Muscle layer of colon (tissue), 2 donors: ENCODE data around the gene CTNNA2.

Experiments
- H3K27ac ChIP-seq: one replicate; pipeline ENCODE4 v1.7.0; 2013; ENCODE audit warnings: low read depth, mild to moderate bottlenecking, low read length, moderate library complexity
- H3K27me3 ChIP-seq, 2 donors: one replicate each; pipeline ENCODE4 v1.7.0; 2013; ENCODE audit warnings: low read length in 2 of 2, mild to moderate bottlenecking in 2 of 2; ENCODE audit not compliant: insufficient read depth in 2 of 2, control insufficient read depth in 1 of 2
- H3K36me3 ChIP-seq: one replicate; pipeline ENCODE4 v1.7.0; 2013; ENCODE audit warnings: mild to moderate bottlenecking, low read length; ENCODE audit not compliant: insufficient read depth
- H3K4me1 ChIP-seq: one replicate; pipeline ENCODE4 v1.7.0; 2013; ENCODE audit warnings: mild to moderate bottlenecking, low read length; ENCODE audit not compliant: insufficient read depth
- H3K4me3 ChIP-seq, 2 donors: one replicate each; pipeline ENCODE4 v1.7.0; 2013; ENCODE audit warnings: low read length in 2 of 2, low read depth in 1 of 2, mild to moderate bottlenecking in 1 of 2, moderate library complexity in 1 of 2
- H3K9ac ChIP-seq: one replicate; pipeline ENCODE4 v1.7.0; 2013; ENCODE audit warnings: low read length
- H3K9me3 ChIP-seq: one replicate; pipeline ENCODE4 v1.7.0; 2013; ENCODE audit warnings: mild to moderate bottlenecking, low read length
- donor health status: abdominal sarcoma.
- donor health status: Adenocarcinoma of cecum.

CTNNA2 gene

DNA sequence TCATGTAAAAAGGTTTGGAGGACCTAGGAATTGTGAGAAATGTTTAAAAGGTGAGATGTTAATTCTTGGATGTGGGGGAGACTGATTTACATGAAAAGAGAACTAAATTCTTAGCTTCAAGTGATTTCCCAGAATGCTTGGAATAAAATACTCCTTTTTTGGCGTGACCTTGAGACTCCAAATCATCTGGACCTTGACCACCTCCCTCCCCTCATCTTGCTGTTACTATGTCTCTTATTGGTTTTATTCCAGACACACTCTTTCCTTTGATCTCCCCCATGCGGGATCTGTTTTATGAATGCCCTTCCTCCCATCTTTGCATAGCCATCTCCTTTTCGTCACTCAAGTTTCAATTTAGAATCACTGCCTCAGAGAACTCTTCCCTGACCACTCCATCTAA lies 811.7 kb downstream of the CTNNA2 start:
- Histone ChIP-seq H3K4me3 (no peak overlapping the region), H3K9me3 (no peaks in the 10 kb centered on the region), H3K27ac (no peak overlapping the region), H3K36me3 (no peaks in the 10 kb centered on the region), H3K27me3 (no peaks in the 10 kb centered on the region), H3K4me1 (no peaks in the 10 kb centered on the region), H3K9ac (no peak overlapping the region)

DNA sequence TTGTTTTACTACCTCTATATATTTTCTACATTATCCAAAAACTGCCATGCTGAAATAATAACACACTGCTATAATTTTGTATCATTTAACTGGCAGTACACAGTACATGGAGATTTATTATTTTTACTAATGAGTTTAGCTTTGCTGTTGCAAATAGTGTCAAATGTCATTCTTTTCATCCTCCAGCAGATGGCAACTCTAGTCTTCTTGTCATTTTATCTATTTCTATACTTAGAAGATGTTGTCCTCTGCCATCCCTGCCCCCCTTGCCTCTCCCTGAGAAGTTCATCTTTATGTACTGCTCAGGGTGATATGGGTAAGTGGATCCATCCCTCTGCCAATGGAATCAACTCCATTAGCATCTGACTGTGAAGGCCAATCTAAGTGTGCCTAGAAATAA lies 813.4 kb downstream of the CTNNA2 start:
- H3K4me1 ChIP-seq: no peaks in the 10 kb centered on the region
- H3K27me3 ChIP-seq: no peaks in the 10 kb centered on the region

DNA sequence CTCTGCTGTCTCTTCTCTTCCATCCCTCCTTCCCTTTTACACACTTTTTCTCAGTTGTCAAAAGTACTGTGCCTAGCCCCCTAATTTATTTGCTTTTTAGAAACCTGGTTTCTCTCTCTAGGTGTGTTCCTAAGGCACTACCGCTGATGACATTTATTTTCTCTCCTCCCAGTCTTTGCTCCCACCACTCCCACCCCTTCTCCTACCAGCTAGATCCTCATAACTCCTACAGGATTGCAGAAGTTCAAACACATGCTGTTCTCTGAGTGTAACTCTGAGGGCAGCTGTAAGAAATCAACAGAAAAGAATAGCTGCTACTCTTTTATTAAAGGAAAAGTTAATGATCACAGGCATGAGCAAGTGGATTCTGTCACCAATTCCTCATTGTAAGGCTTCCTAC lies 814.0 kb downstream of the CTNNA2 start:
- no peak overlapping the region for H3K9ac ChIP-seq
- H3K4me1 ChIP-seq: no peaks in the 10 kb centered on the region
- no peak overlapping the region for H3K4me3 ChIP-seq
- H3K9me3 ChIP-seq: no peaks in the 10 kb centered on the region
- H3K27ac ChIP-seq: no peak overlapping the region
- no peaks in the 10 kb centered on the region for H3K36me3 ChIP-seq
- no peaks in the 10 kb centered on the region for H3K27me3 ChIP-seq

More for the DNA sequence above, 813.4 kb downstream of the CTNNA2 start:
- no peaks in the 10 kb centered on the region for H3K36me3 ChIP-seq
- no peak overlapping the region for H3K27ac ChIP-seq
- no peaks in the 10 kb centered on the region for H3K9me3 ChIP-seq
- H3K9ac ChIP-seq: no peak overlapping the region
- no peak overlapping the region for H3K4me3 ChIP-seq

DNA sequence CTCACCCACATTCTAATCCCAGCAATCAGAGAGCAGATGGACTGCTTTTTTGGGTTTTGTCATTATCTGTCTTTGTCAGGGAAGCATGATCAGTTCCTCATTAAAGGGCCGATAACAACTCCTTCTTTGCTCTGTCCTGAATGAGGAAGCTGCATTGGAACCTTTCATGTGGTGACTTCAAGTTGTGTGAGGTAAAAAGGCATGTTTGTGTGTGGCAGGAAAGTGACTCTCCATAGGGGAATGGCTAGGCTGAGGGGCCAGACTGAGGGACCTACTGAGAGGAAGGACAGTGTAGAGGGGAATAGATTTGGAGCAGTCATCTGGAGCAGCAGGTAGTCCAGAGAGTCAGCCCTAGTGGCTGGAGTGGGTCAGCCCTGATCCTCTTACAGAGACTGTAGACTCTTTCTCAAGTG lies 815.3 kb downstream of the CTNNA2 start:
- Histone ChIP-seq H3K27me3 (no peaks in the 10 kb centered on the region), H3K4me3 (no peak overlapping the region)

DNA sequence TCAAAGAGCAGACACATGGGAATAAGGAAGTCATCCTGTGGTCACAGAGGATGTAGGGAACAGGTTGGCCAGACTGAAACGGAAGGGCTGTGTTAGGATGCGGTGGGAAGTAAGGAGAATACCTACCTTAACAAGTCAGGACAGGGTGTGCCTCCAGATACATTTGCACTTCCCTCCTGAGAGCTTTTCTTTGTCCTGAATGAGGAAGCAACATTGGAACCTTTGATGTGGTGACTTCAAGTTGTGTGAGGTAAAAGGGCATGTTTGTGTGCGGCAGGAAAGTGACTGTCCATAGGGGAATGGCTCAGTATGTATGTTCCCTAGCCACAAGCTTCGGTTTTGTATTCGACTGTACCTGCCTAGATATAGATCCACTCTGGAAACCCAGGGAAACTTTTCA lies 816.6 kb downstream of the CTNNA2 start:
- Histone ChIP-seq H3K27ac (no peak overlapping the region), H3K9me3 (no peaks in the 10 kb centered on the region), H3K4me1 (no peaks in the 10 kb centered on the region), H3K4me3 (no peak overlapping the region), H3K36me3 (no peaks in the 10 kb centered on the region), H3K27me3 (no peaks in the 10 kb centered on the region), H3K9ac (no peak overlapping the region)

More for the DNA sequence above, 815.3 kb downstream of the CTNNA2 start:
- Histone ChIP-seq H3K4me1 (no peaks in the 10 kb centered on the region), H3K9ac (no peak overlapping the region), H3K9me3 (no peaks in the 10 kb centered on the region), H3K27ac (no peak overlapping the region), H3K36me3 (no peaks in the 10 kb centered on the region)

DNA sequence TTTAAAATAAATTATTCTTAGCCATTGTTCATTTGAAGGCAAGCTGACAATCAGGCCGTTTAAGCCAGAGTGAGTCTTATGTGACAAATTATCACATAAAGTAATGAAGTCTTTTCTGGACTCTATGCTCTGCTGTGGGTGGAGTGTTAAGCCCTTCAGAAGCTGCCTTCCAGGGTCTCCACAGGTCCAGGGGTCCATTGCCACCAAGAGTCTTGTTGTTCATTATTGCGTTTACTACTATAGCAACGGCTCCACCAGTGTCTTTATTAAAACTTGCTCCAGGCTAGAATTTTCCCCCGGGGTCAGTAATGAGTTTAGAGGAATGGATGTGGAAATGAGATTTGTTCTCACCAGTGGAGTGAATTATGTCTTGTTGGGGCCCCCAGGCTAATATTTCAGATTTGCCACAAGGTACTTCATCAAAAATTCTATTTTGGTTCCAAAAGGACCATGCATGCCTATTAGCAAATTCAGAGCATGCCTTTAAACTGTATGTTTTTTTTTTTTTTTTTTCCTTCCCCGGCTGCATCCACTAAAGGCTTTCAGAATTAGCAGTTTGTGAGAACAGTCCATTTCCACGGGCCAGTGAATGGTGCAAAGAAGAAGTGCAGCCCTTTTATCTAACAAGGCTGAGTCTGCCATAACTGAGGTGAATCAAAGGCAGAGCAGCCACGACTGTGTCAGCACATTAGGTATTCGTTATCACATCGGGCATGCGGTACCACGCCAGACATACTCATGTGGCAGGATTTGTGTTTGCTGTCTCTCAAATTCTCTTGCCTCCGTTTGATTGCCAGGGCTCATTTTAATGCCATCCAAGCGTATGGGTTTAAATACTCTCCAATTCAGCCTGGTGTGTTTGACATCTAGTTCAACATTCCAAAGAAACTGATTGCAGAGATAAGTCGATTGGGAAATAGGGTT lies 817.9 kb downstream of the CTNNA2 start:
- no peaks in the 10 kb centered on the region for H3K36me3 ChIP-seq
- H3K27me3 ChIP-seq: no peaks in the 10 kb centered on the region
- no peaks in the 10 kb centered on the region for H3K9me3 ChIP-seq
- H3K4me1 ChIP-seq: no peaks in the 10 kb centered on the region
- no peak overlapping the region for H3K27ac ChIP-seq
- H3K4me3 ChIP-seq: no peak overlapping the region
- no peak overlapping the region for H3K9ac ChIP-seq

DNA sequence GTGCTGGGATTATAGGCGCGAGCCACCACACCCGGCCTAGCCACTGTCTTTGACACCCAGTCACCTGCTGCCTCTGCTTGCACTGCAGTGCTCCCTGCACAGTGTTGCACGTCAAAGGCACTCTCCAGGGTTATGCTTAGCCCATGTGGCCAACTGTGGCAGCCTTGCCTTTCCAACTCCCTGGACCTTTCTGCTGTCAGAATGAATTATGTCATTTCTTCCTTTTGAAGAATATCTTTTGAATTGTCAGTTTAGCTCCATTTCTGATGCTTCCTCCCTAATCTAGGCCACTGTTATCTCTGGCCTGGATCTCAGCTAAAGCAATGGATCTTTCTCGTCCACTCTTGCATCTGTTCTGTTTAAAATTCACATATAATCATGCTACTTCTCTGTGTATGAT lies 821.0 kb downstream of the CTNNA2 start:
- Histone ChIP-seq H3K4me3 (no peak overlapping the region), H3K9ac (no peak overlapping the region), H3K27ac (no peak overlapping the region), H3K9me3 (no peaks in the 10 kb centered on the region), H3K36me3 (no peaks in the 10 kb centered on the region), H3K4me1 (no peaks in the 10 kb centered on the region), H3K27me3 (no peaks in the 10 kb centered on the region)

DNA sequence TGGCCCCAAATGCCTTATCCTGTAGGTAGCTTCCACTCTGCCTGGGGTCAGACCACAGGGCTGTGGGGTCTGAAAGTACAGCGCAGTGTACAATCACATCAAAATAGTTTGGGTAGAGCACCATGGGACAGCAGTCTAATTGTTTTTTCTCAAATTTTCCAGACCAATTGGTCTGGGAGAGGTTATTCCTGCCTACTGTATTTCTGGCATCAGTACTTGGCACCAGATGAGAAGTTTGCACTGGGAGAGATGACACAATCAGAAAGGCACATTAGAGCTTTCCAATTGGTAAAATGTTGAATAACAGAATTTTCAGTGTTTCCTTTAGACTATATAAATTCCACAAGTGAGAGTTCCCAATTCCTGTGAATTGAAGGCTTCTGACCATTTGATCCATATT lies 822.6 kb downstream of the CTNNA2 start:
- H3K27me3 ChIP-seq: no peaks in the 10 kb centered on the region
- H3K27ac ChIP-seq: no peak overlapping the region
- no peak overlapping the region for H3K4me3 ChIP-seq
- no peak overlapping the region for H3K9ac ChIP-seq
- H3K4me1 ChIP-seq: no peaks in the 10 kb centered on the region
- H3K9me3 ChIP-seq: no peaks in the 10 kb centered on the region
- no peaks in the 10 kb centered on the region for H3K36me3 ChIP-seq

DNA sequence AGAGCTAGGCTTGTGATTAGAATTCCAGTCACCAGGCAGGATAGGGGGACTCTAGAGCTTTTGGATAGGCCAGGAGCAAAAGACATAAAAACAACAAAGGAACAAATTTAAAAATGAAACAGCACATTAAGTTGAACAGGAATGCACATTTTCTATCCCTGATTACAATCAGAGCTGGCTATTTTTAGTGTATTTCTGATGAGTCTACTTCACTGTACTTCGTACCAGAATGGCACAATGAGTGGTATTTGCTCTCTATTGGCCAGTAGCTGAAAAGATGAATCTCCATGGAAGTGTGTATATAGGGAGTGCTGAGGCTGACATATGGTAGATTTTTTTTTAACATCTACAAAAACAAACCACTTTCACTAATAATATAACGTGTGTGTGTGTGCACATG lies 825.9 kb downstream of the CTNNA2 start:
- no peaks in the 10 kb centered on the region for H3K36me3 ChIP-seq
- no peaks in the 10 kb centered on the region for H3K4me1 ChIP-seq
- H3K27ac ChIP-seq: no peak overlapping the region
- no peaks in the 10 kb centered on the region for H3K9me3 ChIP-seq
- H3K9ac ChIP-seq: no peak overlapping the region
- H3K4me3 ChIP-seq: no peak overlapping the region
- H3K27me3 ChIP-seq: no peaks in the 10 kb centered on the region

DNA sequence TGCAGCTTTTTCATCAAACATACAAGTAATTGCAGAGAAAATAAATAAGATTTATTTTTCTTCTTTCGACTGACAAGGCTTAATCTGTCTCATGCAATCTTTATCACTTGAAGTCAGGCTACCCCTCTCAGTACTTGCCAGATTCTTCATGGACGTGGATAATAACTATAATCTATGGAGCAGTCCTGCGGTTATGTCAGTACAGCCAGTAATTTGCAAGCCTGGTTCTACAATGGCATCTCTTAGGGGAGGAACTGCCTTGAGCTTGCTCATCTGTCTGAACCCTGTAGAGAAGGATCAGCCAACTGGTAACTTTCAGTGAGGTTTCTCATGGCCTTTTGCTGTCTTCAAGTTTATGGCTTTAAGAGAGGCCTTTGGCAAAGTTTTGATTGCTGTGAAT lies 827.2 kb downstream of the CTNNA2 start:
- no peaks in the 10 kb centered on the region for H3K27me3 ChIP-seq

DNA sequence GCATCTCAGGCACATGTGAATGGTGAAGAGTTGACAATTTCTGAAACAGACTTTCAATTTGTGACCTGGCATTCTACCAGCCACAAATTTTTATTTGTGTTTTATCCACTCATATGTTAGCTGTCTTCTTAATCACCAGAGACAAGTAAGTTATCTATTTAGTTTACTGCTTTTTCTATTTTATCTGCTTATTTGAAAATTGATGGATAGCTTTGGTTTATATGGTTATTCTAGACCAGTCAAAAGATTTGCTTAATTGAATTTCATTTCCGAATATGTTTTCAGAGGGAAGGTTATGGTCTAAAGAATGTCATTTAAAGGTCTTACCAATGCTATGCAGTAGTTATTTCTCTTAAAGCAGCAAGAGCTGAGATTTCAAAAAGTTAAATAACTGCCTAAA lies 835.2 kb downstream of the CTNNA2 start:
- Histone ChIP-seq H3K9me3 (no peaks in the 10 kb centered on the region), H3K4me1 (no peaks in the 10 kb centered on the region), H3K9ac (no peak overlapping the region), H3K4me3 (no peak overlapping the region), H3K27ac (no peak overlapping the region), H3K27me3 (no peaks in the 10 kb centered on the region), H3K36me3 (no peaks in the 10 kb centered on the region)

More for the DNA sequence above, 827.2 kb downstream of the CTNNA2 start:
- Histone ChIP-seq H3K36me3 (no peaks in the 10 kb centered on the region), H3K9me3 (no peaks in the 10 kb centered on the region), H3K9ac (no peak overlapping the region), H3K4me3 (no peak overlapping the region), H3K27ac (no peak overlapping the region), H3K4me1 (no peaks in the 10 kb centered on the region)

DNA sequence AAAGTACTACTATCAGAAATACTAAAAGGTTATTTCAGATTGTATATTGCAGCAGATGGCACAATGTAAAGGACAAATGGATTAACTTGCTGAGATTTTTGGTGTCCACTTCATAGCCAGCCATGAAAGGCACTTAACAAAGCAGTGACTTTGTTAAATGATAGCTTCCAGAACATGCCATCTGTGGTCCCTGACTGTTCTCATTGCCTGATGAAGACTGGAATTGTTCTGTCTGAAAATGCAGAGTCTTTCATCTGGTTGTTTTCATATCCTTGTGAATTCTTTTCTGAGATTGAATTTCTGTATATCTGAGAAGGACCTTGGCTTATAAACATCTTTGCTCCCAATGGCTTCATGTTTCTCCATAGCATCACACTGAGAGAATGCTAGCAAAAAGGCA lies 836.1 kb downstream of the CTNNA2 start:
- no peak overlapping the region for H3K9ac ChIP-seq
- no peak overlapping the region for H3K27ac ChIP-seq
- H3K4me3 ChIP-seq: no peak overlapping the region
- H3K9me3 ChIP-seq: no peaks in the 10 kb centered on the region
- no peaks in the 10 kb centered on the region for H3K27me3 ChIP-seq
- H3K36me3 ChIP-seq: no peaks in the 10 kb centered on the region
- H3K4me1 ChIP-seq: no peaks in the 10 kb centered on the region
